ENCODE results near the gene FOXO6. TPM values are rescaled to one million over a fixed set of nuclear protein-coding genes. Genes with fewer than 3 reads are reported as not detected.
A peak's percentile ranks its signal among the peaks of the same experiment; 100 is the strongest.

FOXO6 gene
- polyA plus RNA-seq, 1 of the 3 experiments (the other 2 are of a cell fraction): 0.35 TPM

- H2AFZ ChIP-seq (ENCODE audit: low read depth): no peak overlapping the region
- H3K9me3 ChIP-seq: no peaks in the 10 kb centered on the region
These were observed 38.0 kb downstream of the FOXO6 start for GRCh38 chr1:41399145-41399795.

GRCh38 chr1:41400225-41400624 is 39.0 kb downstream of the FOXO6 start:
- Histone ChIP-seq H3K27me3 (ENCODE audit: insufficient read depth) (no peaks in the 10 kb centered on the region), H3K9me2 (no peaks in the 10 kb centered on the region), H3K27ac (ENCODE audit: low read depth in 2 of 2, low read length in 1 of 2) (no peak overlapping the region; a peak in 1 of 4 replicates), H2AFZ (ENCODE audit: low read depth) (no peak overlapping the region), H3K4me3 (ENCODE audit: low read depth in 2 of 2, low read length in 1 of 2) (no peak overlapping the region), H3F3A (replicated peaks; ENCODE audit: insufficient read depth) (peaks cover 3% of the 10 kb centered on the region), H3K9me3 (no peaks in the 10 kb centered on the region), H3K4me1 (ENCODE audit: control insufficient read depth in 1 of 2, insufficient read depth in 2 of 2, low read depth in 1 of 2, low read length in 1 of 2) (peaks cover 7 to 44% of the 10 kb centered on the region in 2 experiments; a peak in 3 of 4 replicates), H3K36me3 (replicated peaks in 1 of 2; ENCODE audit: control insufficient read depth in 1 of 2, insufficient read depth in 2 of 2, low read length in 1 of 2) (no peaks in the 10 kb centered on the region), H3K79me2 (ENCODE audit: insufficient read depth) (no peaks in the 10 kb centered on the region), H3K9ac (no peak overlapping the region), H3K4me2 (no peak overlapping the region), H4K20me1 (ENCODE audit: insufficient read depth) (no peaks in the 10 kb centered on the region)
- 74% methylated on average over 3 of the region's 3 CpGs for WGBS (ENCODE audit: low lambda C conversion rate)
- no peak for DNase-seq
- TF ChIP-seq RCOR1 (IDR thresholded peaks at IDR 0.05; ENCODE audit: low read length) (no peak), FOXM1 (IDR thresholded peaks at IDR 0.05; ENCODE audit: low read depth) (no peak), RFX5 (IDR thresholded peaks at IDR 0.05; ENCODE audit: low read length) (no peak)
- CTCF ChIA-PET: interaction anchor here (0.8 to 1.9 kb wide), 4 partner anchors 16 to 117 kb away, joined by 3 to 8 read pairs (median 4); no protein-coding TSS in a partner anchor
- POLR2A ChIA-PET: no interaction called here

More at GRCh38 chr1:41399145-41399795, 38.0 kb downstream of the FOXO6 start:
- Histone ChIP-seq H3K79me2 (ENCODE audit: insufficient read depth) (no peaks in the 10 kb centered on the region), H3K27me3 (ENCODE audit: insufficient read depth) (no peaks in the 10 kb centered on the region), H3K4me2 (no peak overlapping the region), H3K9me2 (no peaks in the 10 kb centered on the region), H3K4me1 (ENCODE audit: control insufficient read depth in 1 of 2, insufficient read depth in 2 of 2, low read depth in 1 of 2, low read length in 1 of 2) (peaks cover 5 to 44% of the 10 kb centered on the region in 2 experiments; a peak in 2 of 4 replicates), H3K36me3 (replicated peaks in 1 of 2; ENCODE audit: control insufficient read depth in 1 of 2, insufficient read depth in 2 of 2, low read length in 1 of 2) (no peaks in the 10 kb centered on the region), H3K9ac (no peak overlapping the region), H3K27ac (ENCODE audit: low read depth in 2 of 2, low read length in 1 of 2) (peak overlapping the region in 1 of 2 experiments; percentile 44; a peak in 1 of 4 replicates), H3F3A (replicated peaks; ENCODE audit: insufficient read depth) (peaks cover 3% of the 10 kb centered on the region), H3K4me3 (ENCODE audit: low read depth in 2 of 2, low read length in 1 of 2) (no peak overlapping the region), H4K20me1 (ENCODE audit: insufficient read depth) (no peaks in the 10 kb centered on the region)
- no peak for TF ChIP-seq IRF3 (IDR thresholded peaks at IDR 0.05; ENCODE audit: low read depth, low read length)
- no peak for TF ChIP-seq RFX5 (IDR thresholded peaks at IDR 0.05; ENCODE audit: low read length)
- TF ChIP-seq EP300 (IDR thresholded peaks at IDR 0.05; ENCODE audit: borderline replicate concordance in 1 of 2, low read depth in 1 of 2, low read length in 1 of 2): 0 out of 4 replicates have a peak, but pooled peaks of 1 of the 2 experiments have one; percentile 14
- peak; percentile 69 for TF ChIP-seq CHD2 (IDR thresholded peaks at IDR 0.05; ENCODE audit: low read length, partially characterized antibody)
- ChIA-PET CTCF (interaction anchor here (0.8 to 1.9 kb wide), 6 partner anchors 17 to 116 kb away, joined by 3 to 8 read pairs (median 4); partner anchors contain the start of gene FOXO6), POLR2A (interaction anchor here (0.9 kb wide), 1 partner anchor 17 kb away, joined by 3 read pairs; no protein-coding TSS in a partner anchor)
- peak; percentile 63 for DNase-seq
- 20% methylated on average over 1 of the region's 13 CpGs for WGBS (ENCODE audit: low lambda C conversion rate)

GRCh38 chr1:41401899-41402298 is 40.7 kb downstream of the FOXO6 start:
- no peak for DNase-seq
- Histone ChIP-seq H3K9ac (no peak overlapping the region), H3K4me3 (ENCODE audit: low read depth in 2 of 2, low read length in 1 of 2) (no peak overlapping the region), H3K27me3 (ENCODE audit: insufficient read depth) (no peaks in the 10 kb centered on the region), H3K36me3 (replicated peaks in 1 of 2; ENCODE audit: control insufficient read depth in 1 of 2, insufficient read depth in 2 of 2, low read length in 1 of 2) (no peaks in the 10 kb centered on the region), H3K4me1 (ENCODE audit: control insufficient read depth in 1 of 2, insufficient read depth in 2 of 2, low read depth in 1 of 2, low read length in 1 of 2) (peaks cover 7 to 38% of the 10 kb centered on the region in 2 experiments; a peak in 3 of 4 replicates), H3K79me2 (ENCODE audit: insufficient read depth) (no peaks in the 10 kb centered on the region), H3K27ac (ENCODE audit: low read depth in 2 of 2, low read length in 1 of 2) (no peak overlapping the region), H3K9me2 (no peaks in the 10 kb centered on the region), H3K9me3 (no peaks in the 10 kb centered on the region), H3K4me2 (no peak overlapping the region), H4K20me1 (ENCODE audit: insufficient read depth) (no peaks in the 10 kb centered on the region), H3F3A (replicated peaks; ENCODE audit: insufficient read depth) (peaks cover 3% of the 10 kb centered on the region), H2AFZ (ENCODE audit: low read depth) (no peak overlapping the region)
- ChIA-PET POLR2A (no interaction called here), CTCF (no interaction called here)
- WGBS (ENCODE audit: low lambda C conversion rate): 94% methylated on average over 2 of the region's 2 CpGs
- TF ChIP-seq TAF1 (IDR thresholded peaks at IDR 0.05; ENCODE audit: borderline replicate concordance, low read depth, low read length) (no peak), FOXM1 (IDR thresholded peaks at IDR 0.05; ENCODE audit: low read depth) (no peak), GABPA (IDR thresholded peaks at IDR 0.05; ENCODE audit: low read depth) (no peak), PBX3 (IDR thresholded peaks at IDR 0.05) (no peak), POLR2AphosphoS5 (IDR thresholded peaks at IDR 0.05; ENCODE audit: low read depth, low read length) (no peak), MAX (IDR thresholded peaks at IDR 0.05; ENCODE audit: low read depth) (no peak), CHD2 (IDR thresholded peaks at IDR 0.05; ENCODE audit: low read length, partially characterized antibody) (no peak), TEAD4 (IDR thresholded peaks at IDR 0.05; ENCODE audit: borderline replicate concordance, insufficient read depth) (no peak), MEF2A (IDR thresholded peaks at IDR 0.05; ENCODE audit: borderline replicate concordance, low read depth) (no peak), ELF1 (IDR thresholded peaks at IDR 0.05) (no peak), EZH2phosphoT487 (IDR thresholded peaks at IDR 0.05; ENCODE audit: borderline replicate concordance, low read depth) (no peak), USF1 (IDR thresholded peaks at IDR 0.05; ENCODE audit: borderline replicate concordance, low read depth) (no peak), RCOR1 (IDR thresholded peaks at IDR 0.05; ENCODE audit: low read length) (no peak), EP300 (IDR thresholded peaks at IDR 0.05; ENCODE audit: borderline replicate concordance in 1 of 2, low read depth in 1 of 2, low read length in 1 of 2) (no peak), RAD21 (IDR thresholded peaks at IDR 0.05; ENCODE audit: low read length) (no peak)
